ENCODE measurements around the gene OR6X1. TPM values are rescaled to one million over a fixed set of nuclear protein-coding genes. Genes with fewer than 3 reads are reported as not detected.

OR6X1 gene
- total RNA-seq, 1 donor from 2014 or later = not detected

GRCh38 chr11:123798079-123798478 is 43.8 kb upstream of the OR6X1 start:
- peak overlapping the region; percentile 100 for H3K27ac Mint-ChIP-seq (ENCODE audit: unreplicated experiment)
- no peak overlapping the region for H3K4me3 Mint-ChIP-seq (ENCODE audit: unreplicated experiment)
- H3K9me3 Mint-ChIP-seq (ENCODE audit: unreplicated experiment) = peaks cover 21% of the 10 kb centered on the region
- TF ChIP-seq CTCF (IDR thresholded peaks at IDR 0.05; ENCODE audit: partially characterized antibody, unreplicated experiment) = no peak
- peaks cover 13% of the 10 kb centered on the region for H3K27me3 Mint-ChIP-seq (ENCODE audit: unreplicated experiment)
- peaks cover 28% of the 10 kb centered on the region for H3K36me3 Mint-ChIP-seq (ENCODE audit: unreplicated experiment)
- peaks cover 31% of the 10 kb centered on the region for H3K4me1 Mint-ChIP-seq (ENCODE audit: low read depth, unreplicated experiment)
- DNase-seq = no peak

GRCh38 chr11:123797541-123797940 is 43.2 kb upstream of the OR6X1 start:
- no peak for TF ChIP-seq CTCF (IDR thresholded peaks at IDR 0.05; ENCODE audit: partially characterized antibody, unreplicated experiment)
- peaks cover 13% of the 10 kb centered on the region for H3K27me3 Mint-ChIP-seq (ENCODE audit: unreplicated experiment)
- peak overlapping the region; percentile 100 for H3K27ac Mint-ChIP-seq (ENCODE audit: unreplicated experiment)
- H3K9me3 Mint-ChIP-seq (ENCODE audit: unreplicated experiment) = peaks cover 21% of the 10 kb centered on the region
- peaks cover 27% of the 10 kb centered on the region for H3K4me1 Mint-ChIP-seq (ENCODE audit: low read depth, unreplicated experiment)
- DNase-seq = no peak
- H3K4me3 Mint-ChIP-seq (ENCODE audit: unreplicated experiment) = no peak overlapping the region
- H3K36me3 Mint-ChIP-seq (ENCODE audit: unreplicated experiment) = peaks cover 28% of the 10 kb centered on the region

- Mint-ChIP-seq H3K36me3 (ENCODE audit: unreplicated experiment) (peaks cover 28% of the 10 kb centered on the region), H3K27me3 (ENCODE audit: unreplicated experiment) (peaks cover 13% of the 10 kb centered on the region), H3K9me3 (ENCODE audit: unreplicated experiment) (peaks cover 21% of the 10 kb centered on the region), H3K4me1 (ENCODE audit: low read depth, unreplicated experiment) (peaks cover 27% of the 10 kb centered on the region), H3K27ac (ENCODE audit: unreplicated experiment) (no peak overlapping the region), H3K4me3 (ENCODE audit: unreplicated experiment) (no peak overlapping the region)
- DNase-seq = no peak
- TF ChIP-seq CTCF (IDR thresholded peaks at IDR 0.05; ENCODE audit: partially characterized antibody, unreplicated experiment) = no peak
Observed at GRCh38 chr11:123797114-123797513, 42.8 kb upstream of the OR6X1 start.

DNA sequence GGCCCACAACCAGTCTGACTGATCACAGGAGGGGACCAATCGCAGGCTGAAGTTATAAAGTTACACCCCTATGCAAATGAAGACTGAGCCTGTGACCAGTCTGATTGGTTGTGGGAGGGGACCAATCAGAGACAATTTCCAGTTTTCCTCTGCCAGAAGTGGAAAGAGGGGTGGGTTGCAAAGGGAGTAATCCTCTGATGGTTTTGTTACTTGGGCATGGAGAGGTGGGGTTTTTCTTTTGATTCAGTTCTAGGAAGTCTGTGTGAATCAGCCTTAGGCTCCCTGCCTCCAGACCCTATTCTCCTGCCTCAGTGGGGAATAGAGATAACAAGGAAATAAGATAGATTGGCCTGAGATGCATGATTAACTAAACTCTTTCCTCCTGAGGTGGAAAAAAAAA is 41.9 kb upstream of the OR6X1 start:
- no peak for TF ChIP-seq CTCF (IDR thresholded peaks at IDR 0.05; ENCODE audit: partially characterized antibody, unreplicated experiment)
- peaks cover 21% of the 10 kb centered on the region for H3K9me3 Mint-ChIP-seq (ENCODE audit: unreplicated experiment)
- no peak for DNase-seq
- H3K4me1 Mint-ChIP-seq (ENCODE audit: low read depth, unreplicated experiment) = peaks cover 27% of the 10 kb centered on the region
- H3K4me3 Mint-ChIP-seq (ENCODE audit: unreplicated experiment) = no peak overlapping the region
- peaks cover 28% of the 10 kb centered on the region for H3K36me3 Mint-ChIP-seq (ENCODE audit: unreplicated experiment)
- no peak overlapping the region for H3K27ac Mint-ChIP-seq (ENCODE audit: unreplicated experiment)
- H3K27me3 Mint-ChIP-seq (ENCODE audit: unreplicated experiment) = peaks cover 13% of the 10 kb centered on the region

GRCh38 chr11:123783536-123783935 is 29.2 kb upstream of the OR6X1 start:
- no peak for TF ChIP-seq CTCF (IDR thresholded peaks at IDR 0.05; ENCODE audit: partially characterized antibody, unreplicated experiment)
- Mint-ChIP-seq H3K9me3 (ENCODE audit: unreplicated experiment) (peaks cover 5% of the 10 kb centered on the region), H3K27ac (ENCODE audit: unreplicated experiment) (no peak overlapping the region), H3K4me3 (ENCODE audit: unreplicated experiment) (no peak overlapping the region), H3K4me1 (ENCODE audit: low read depth, unreplicated experiment) (no peaks in the 10 kb centered on the region), H3K36me3 (ENCODE audit: unreplicated experiment) (peaks cover 9% of the 10 kb centered on the region), H3K27me3 (ENCODE audit: unreplicated experiment) (no peaks in the 10 kb centered on the region)
- DNase-seq = no peak

Measured in glutamatergic neuron (in vitro differentiated cells).